Measurements from ENCODE around the gene CD59.
A peak's percentile ranks its signal among the peaks of the same experiment; 100 is the strongest.

The CD59 gene

DNA sequence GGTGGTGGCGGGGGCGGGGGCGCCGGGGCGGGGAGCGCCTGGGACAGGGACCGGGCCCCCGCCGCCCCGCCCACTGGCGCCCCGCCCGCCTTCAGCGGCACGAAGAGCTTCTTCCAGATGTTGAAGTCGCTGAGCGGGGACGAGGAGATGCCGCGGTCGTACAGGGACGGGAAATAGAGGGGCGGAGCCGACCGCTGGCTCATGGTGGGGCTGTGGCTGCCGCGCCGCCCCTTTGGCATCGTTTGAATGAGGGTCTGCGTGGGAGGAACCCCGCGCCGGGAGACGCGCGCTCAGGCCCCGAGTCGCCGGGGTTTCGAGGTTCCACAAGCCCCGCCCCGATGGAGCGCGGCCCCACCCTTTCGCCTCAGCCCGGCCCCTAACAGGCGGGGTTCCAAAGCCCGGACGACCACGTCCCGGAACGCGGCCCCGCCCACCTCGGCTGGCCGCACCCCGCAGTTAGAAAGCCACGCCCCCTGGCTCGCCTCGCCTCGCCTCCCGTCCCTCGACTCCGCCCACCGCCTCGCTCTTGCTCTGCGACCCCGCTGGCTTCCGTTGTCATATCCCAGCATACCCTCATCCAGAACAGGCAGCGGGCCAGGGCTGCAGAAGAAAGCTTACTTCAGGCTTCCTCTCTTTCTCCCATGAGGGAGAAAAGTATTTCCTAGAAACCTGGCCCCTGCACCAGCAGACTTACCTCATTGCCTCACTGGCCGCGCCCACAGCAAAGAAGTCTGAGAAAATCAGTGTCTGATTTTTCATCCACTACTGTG lies 35.5 kb downstream of the CD59 start, which contains the start of gene C11orf91:
Gene C11orf91, minus strand, starts transcription at position 325 of the 770 bp plus-strand sequence. Its CDS starts 86 bp downstream, at position 239.
- H3K4me3 ChIP-seq (ENCODE audit: low read depth, low read length) = peak within 1 kb of the TSS; percentile 80
- no peak for TF ChIP-seq CTCF (IDR thresholded peaks at IDR 0.05; ENCODE audit: insufficient read depth, low read depth, low read length, missing control alignments)
- DNase-seq (ENCODE audit: low read depth) = peak; percentile 95

DNA sequence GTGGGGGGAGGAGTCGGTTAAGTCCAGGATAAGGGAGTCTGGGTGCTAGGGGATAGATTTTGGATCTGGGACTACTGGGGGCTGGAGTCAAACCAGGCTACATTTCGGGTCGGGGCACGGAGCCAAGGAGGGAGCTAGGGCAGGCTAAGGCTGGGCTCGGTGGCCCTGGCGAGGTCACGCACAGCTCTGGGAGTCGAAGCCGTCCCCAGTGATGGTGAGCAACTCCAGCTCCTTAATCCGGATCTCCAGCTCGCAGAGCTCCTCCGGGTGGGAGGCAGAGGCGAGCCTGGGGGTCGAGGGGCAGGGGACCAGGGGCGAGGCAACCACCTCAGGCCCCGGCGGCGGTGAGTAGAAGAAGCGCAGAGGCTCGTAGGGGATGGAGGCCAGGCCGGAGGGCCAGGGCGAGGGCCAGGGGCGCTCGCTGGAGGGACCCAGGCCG lies 36.1 kb downstream of the CD59 start:
- no peak for TF ChIP-seq CTCF (IDR thresholded peaks at IDR 0.05; ENCODE audit: insufficient read depth, low read depth, low read length, missing control alignments)
- H3K4me3 ChIP-seq (ENCODE audit: low read depth, low read length) = peak overlapping the region; percentile 30
- DNase-seq (ENCODE audit: low read depth) = no peak

DNA sequence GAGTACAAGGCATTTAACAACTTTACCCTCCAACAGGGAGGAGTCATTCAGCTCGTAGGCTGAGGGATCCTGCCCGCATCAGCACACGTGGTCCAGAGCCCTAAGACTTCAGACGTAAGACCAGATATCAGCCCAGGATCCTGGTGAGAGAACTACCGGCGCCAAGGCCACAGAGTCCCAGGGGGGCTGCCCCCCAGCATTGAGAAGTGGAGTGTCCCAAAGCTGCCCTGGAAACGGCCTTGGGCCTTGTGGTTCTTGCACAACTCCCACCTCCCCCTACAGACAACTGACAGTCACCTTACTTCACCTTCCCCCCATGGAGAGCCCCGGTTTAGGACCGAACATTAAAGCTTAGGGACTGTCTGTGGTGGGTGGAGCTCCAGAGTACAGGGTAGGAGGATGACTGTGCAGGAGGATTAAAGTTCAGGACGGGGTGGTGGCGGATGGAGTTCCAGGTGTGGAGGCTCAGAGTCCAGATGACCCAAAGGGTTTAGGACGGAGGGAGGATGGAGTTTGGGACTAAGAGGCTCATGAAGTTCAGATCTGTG lies 36.6 kb downstream of the CD59 start:
- TF ChIP-seq CTCF (IDR thresholded peaks at IDR 0.05; ENCODE audit: insufficient read depth, low read depth, low read length, missing control alignments) = no peak
- DNase-seq (ENCODE audit: low read depth) = no peak
- H3K4me3 ChIP-seq (ENCODE audit: low read depth, low read length) = no peak overlapping the region

DNA sequence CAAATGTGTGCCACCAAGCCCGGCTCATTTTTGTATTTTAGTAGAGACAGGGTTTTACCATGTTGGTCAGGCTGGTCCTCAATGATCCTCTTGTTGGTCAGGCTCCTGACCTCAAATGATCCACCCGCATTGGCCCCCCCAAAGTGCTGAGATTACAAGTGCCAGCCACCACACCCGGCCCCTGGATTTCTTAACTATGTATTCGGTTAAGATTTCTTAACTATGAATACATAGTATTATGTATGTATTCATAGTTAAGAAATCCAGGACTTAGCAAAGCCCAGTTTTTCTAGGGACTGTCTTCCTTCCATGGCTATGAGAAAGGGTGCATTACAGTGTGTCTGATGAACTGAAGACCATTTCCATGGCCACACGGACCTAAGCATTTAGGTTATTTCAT lies 37.3 kb downstream of the CD59 start:
- H3K4me3 ChIP-seq (ENCODE audit: low read depth, low read length) = no peak overlapping the region
- no peak for TF ChIP-seq CTCF (IDR thresholded peaks at IDR 0.05; ENCODE audit: insufficient read depth, low read depth, low read length, missing control alignments)
- DNase-seq (ENCODE audit: low read depth) = no peak

DNA sequence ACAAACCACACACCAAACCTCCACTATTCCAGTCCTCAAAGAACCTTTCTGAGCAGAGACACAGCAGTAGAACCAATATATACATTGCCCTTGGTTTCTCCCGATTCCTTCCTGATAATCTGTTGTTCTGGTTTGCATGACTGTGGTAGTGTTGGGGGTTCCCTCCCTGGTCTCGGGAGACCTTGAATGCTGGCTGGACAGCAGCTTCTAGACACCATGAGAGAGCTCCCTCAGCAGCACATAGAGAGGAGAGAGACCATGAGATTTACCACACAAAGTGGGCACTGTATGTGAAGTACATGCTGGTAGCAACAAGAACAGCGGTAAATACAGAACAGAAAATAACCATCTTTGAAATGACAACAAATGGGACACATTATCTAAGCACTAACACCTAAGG lies 38.2 kb downstream of the CD59 start:
- no peak for TF ChIP-seq CTCF (IDR thresholded peaks at IDR 0.05; ENCODE audit: insufficient read depth, low read depth, low read length, missing control alignments)
- no peak for DNase-seq (ENCODE audit: low read depth)
- H3K4me3 ChIP-seq (ENCODE audit: low read depth, low read length) = no peak overlapping the region

- TF ChIP-seq CTCF (IDR thresholded peaks at IDR 0.05; ENCODE audit: insufficient read depth, low read depth, low read length, missing control alignments) = no peak
- DNase-seq (ENCODE audit: low read depth) = no peak
- H3K4me3 ChIP-seq (ENCODE audit: low read depth, low read length) = no peak overlapping the region
These were observed 39.1 kb downstream of the CD59 start for GRCh38 chr11:33696931-33697638.

All from GM12865 (cell line).